Kidney (tissue), 14 donors: ENCODE measurements around the gene IL3. TPM values are rescaled to one million over a fixed set of nuclear protein-coding genes. Genes with fewer than 3 reads are reported as not detected.

Source experiments
- DNase-seq, 5 donors: peaks; one replicate each; pipeline ENCODE4 v3.0.0-alpha.2; 2013 to 2020
- FAIRE-seq: peaks from 2 replicates; lab custom pipeline; 2012; peaks lifted over from hg19 to GRCh38; lab: Jason Lieb, UNC
- H3K27ac ChIP-seq, 2 donors: one replicate each; pipeline ENCODE4 v1.7.0; 2013; ENCODE audit warnings: low read depth in 2 of 2, low read length in 2 of 2, inconsistent platforms in 1 of 2
- H3K27me3 ChIP-seq: one replicate; pipeline ENCODE4 v1.7.1; 2013; ENCODE audit warnings: low read length, inconsistent platforms; ENCODE audit not compliant: control insufficient read depth, insufficient read depth
- H3K36me3 ChIP-seq, 3 donors: one replicate each; pipeline versions ENCODE4 v1.7.0 to v1.7.1; 2013; ENCODE audit warnings: low read length in 3 of 3, control low read depth in 1 of 3, inconsistent platforms in 1 of 3; ENCODE audit not compliant: insufficient read depth in 3 of 3, control insufficient read depth in 2 of 3
- H3K4me1 ChIP-seq, 3 donors: one replicate each; pipeline versions ENCODE4 v1.7.0 to v1.7.1; 2013; ENCODE audit warnings: low read length in 3 of 3, inconsistent platforms in 1 of 3, low read depth in 1 of 3; ENCODE audit not compliant: control insufficient read depth in 2 of 3, insufficient read depth in 2 of 3
- H3K4me3 ChIP-seq, 3 donors: one replicate each; pipeline versions ENCODE4 v1.7.0 to v1.8.1; 2013; ENCODE audit warnings: low read length in 3 of 3, control low read depth in 1 of 3, inconsistent platforms in 1 of 3
- H3K9ac ChIP-seq, 3 donors: one replicate each; pipeline versions ENCODE4 v1.7.0 to v1.7.1; 2013; ENCODE audit warnings: low read length in 3 of 3, control low read depth in 1 of 3, inconsistent platforms in 1 of 3
- H3K9me3 ChIP-seq, 3 donors: one replicate each; pipeline versions ENCODE4 v1.7.0 to v1.7.1; 2013; ENCODE audit warnings: low read length in 3 of 3, control low read depth in 1 of 3, inconsistent platforms in 1 of 3; ENCODE audit not compliant: control insufficient read depth in 2 of 3, insufficient read depth in 1 of 3
- CTCF ChIP-seq: IDR thresholded peaks from 3 replicates; pipeline ENCODE4 v1.5.1; 2012; ENCODE audit warnings: mild to moderate bottlenecking, moderate library complexity, borderline replicate concordance; ENCODE audit not compliant: insufficient read depth; ENCODE audit errors: extremely low read depth
- intact Hi-C: fragments of 100-400 bp; cut with DNase I; formaldehyde crosslinking; loops from one replicate; pipeline ENCODE4 v1.11.1; 2022
- polyA plus RNA-seq: library from polyadenylated mRNA; stranded (reverse); fragments of 350-450 nt; fragmentation: Illumina TruSeq; extraction: RNeasy Lipid Tissue Mini Kit (QIAGEN cat#74804); gene quantifications from one replicate; pipeline ENCODE4 v1.2.3, GENCODE V29; 2014; ENCODE audit warnings: low read depth, low replicate concordance; ENCODE audit not compliant: insufficient read depth
- total RNA-seq: library from RNA; stranded (reverse); fragmentation: NEBNext Ultra II Directional; extraction: Animal tissue kit (Norgen Biotek cat#: 25700); gene quantifications from one replicate; pipeline ENCODE4 v1.2.1, GENCODE V29; 2021
- donor health status: control.
- donor health status: control.
- donor health status: control.
- donor health status: control.
- donor health status: control.
- donor health status: DM: yes; HTN: yes; CAD: no.
- donor health status: Normal renal cell carcinoma (clear cell type).

The IL3 gene
- total and polyA plus RNA-seq, 2 donors from 2014 or later, result not detected

DNA sequence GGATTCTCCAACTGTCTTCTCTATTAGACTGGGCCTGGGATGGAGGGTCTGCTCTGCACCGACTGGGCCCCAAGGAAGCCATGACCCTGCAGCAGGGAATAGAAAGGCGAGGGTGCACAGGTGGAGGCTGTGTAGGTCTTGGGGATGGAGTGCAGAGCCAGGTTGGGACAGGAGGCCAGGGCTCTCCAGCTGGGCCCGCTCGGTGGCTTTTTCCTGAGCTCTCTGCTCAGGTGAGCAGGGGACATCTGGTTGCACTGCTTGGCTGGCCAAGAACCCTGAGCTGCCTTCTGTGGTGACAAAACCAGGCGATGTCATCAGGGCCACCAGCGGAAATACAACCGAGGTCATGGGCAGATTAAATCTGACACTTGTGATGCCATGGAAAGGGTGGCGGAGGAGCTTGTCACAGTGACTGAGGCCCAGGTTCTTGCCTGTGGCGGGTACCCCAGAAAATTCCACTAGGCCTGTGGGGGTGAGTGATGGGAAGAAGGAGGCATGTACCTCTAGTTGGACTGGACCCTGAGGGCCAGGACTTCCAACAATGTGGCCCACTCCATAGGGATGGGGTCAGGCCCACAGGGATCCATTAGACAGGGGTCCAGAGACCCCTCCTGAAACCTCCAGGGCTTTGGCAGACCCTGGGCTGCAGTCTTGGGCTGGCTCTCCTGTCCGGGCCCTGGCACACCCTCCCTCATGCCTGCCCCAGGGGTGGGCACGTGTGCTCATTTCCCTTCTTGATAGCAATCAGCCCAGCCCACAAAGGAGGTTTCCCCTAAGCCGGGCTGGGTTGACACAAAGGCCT lies 4.4 kb upstream of the IL3 start:
- DNase-seq, result peak; percentile 8 to 51 (median 17)
- H3K4me1 ChIP-seq, result no peaks in the 10 kb centered on the region
- intact Hi-C loops, result no loop called here
- no peaks in the 10 kb centered on the region for H3K9me3 ChIP-seq
- no peak overlapping the region for H3K27ac ChIP-seq
- H3K9ac ChIP-seq, result no peak overlapping the region
- H3K27me3 ChIP-seq, result no peaks in the 10 kb centered on the region
- no peak for FAIRE-seq
- H3K4me3 ChIP-seq, result no peak overlapping the region
- TF ChIP-seq CTCF, result no peak
- no peaks in the 10 kb centered on the region for H3K36me3 ChIP-seq

DNA sequence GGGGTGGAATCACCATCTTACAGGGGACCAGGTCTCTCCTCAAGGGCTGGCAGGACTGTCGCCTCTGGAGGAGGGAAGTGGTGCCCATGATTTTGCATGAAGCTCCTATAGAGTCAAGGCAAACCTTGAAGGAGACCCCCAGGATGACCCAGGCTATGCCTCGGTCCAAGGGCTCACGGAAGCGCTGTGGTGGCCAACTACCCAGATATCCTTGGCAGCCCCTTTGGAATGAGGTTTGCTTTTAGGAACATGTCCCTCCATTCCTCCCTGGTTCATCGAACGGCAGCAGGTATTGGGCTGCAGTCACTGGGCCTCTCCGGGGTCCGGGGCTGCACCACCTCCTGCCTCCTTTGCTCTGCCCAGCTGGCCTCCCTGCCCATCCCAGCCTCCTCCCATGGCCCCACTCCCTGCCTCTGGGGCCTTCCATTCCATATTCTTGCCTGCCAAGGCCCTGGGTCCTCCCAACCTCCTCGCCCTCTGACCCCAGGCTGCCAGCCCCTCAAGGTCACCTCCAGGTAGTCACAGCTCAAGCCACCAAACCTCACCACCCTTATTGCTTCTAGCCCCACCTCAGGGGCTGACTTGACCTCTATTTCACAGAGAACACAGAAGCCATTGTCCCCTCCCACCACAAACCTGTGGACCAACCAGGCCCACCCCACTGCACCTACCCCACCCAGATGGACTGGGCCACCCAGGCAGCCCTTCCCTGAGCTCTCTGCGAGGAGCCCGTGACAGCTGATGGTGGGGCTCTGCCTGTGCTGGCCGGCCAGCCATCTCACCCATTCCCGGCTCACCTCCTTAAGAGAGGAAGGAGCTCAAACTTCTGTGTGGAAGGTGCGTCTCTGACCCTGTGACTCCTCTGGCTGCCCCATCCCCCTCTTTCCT lies 3.6 kb upstream of the IL3 start:
- Histone ChIP-seq H3K4me3 (no peak overlapping the region), H3K9ac (no peak overlapping the region), H3K4me1 (no peaks in the 10 kb centered on the region), H3K27ac (no peak overlapping the region), H3K36me3 (no peaks in the 10 kb centered on the region), H3K27me3 (no peaks in the 10 kb centered on the region), H3K9me3 (no peaks in the 10 kb centered on the region)
- peak in 3 of 5 donors; percentile 7 to 49 (median 26) for DNase-seq
- FAIRE-seq, result no peak
- intact Hi-C loops, result no loop called here
- no peak for TF ChIP-seq CTCF

DNA sequence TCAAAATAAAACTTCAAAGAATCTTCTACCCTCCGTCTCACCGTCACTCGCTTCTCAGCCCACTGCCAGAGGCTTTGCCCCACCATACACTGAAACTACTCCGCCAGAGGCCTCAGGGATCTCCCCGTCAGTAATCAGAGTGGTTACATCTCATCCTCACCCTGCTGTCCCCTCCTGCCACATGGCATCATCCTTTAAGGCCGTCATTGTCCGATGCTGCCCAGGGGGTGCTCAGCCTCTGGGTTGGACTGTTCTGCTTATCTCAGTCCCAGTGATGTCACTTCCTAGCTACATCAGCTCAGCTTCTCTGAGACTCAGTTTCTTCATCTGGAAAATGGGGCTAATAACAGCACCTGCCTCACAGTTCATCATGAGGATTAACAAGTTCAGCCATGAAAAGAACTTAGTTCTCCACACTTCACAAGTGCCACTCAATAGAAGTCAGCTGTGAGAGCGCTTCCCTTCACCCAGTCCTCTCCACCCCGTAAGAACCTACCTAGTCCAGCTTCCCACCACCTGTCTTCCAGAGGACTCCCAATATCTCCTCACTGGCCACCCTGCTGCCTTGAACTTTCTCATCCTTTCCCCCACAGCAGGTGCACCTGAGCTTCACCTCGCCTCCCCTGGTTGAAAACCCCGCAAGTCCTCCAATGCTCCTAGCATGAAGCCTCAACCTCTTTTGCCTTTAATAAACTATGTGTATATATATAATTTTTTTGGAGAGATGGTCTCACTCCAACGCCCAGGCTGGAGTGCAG lies 2.8 kb upstream of the IL3 start:
- no peak overlapping the region for H3K9ac ChIP-seq
- H3K27ac ChIP-seq, result no peak overlapping the region
- no peaks in the 10 kb centered on the region for H3K4me1 ChIP-seq
- no peaks in the 10 kb centered on the region for H3K9me3 ChIP-seq
- no peaks in the 10 kb centered on the region for H3K27me3 ChIP-seq
- intact Hi-C loops, result no loop called here
- no peak overlapping the region for H3K4me3 ChIP-seq
- TF ChIP-seq CTCF, result no peak
- H3K36me3 ChIP-seq, result no peaks in the 10 kb centered on the region
- DNase-seq, result peak in 2 of 5 donors; percentile 16 to 30
- no peak for FAIRE-seq
